Measurements from ENCODE around the gene PKIB. TPM values are rescaled to one million over a fixed set of nuclear protein-coding genes. Genes with fewer than 3 reads are reported as not detected.

PKIB gene
- total RNA-seq (51.0 and 69.1 TPM in 2 replicates), polyA plus RNA-seq (71.4 and 85.8 TPM in 2 replicates)

DNA sequence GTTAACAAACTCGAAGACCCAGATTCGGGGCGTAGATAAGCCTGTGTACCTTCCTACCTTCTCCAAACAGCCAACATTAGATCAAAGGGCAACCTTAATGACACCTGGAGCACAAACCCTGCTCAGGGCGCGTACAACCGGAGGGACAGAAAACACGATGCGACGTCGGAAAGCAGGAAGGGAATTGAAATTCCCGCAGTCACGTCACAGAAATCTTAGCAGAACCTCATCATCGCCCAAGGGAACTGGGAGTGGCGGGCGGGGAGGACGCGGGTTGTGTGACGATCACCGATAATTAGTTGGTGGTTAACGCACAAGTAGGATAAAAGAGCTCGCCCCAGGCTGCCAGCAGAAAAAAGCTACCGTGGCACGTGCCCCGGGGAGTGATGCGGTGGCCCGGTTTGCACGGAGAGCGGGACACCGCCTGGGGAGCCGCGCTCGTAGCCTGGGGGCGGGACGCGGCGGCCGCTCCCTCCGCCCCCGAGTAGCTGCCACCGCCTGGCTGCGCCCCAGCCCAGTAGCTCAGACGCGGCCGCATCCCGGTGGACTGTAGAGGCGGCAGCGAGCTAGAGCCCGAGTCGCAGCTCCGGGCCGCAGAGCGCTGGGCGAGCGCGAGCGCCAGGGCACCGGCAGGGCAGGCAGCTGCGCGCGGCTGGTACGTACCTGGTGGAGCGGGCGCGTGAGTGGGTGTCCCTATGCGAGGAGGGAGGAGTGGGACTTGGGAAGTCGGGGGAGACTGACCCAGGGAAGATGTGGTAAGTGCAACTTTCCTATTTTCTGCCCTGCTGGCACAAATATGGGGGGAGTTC is at the start of gene PKIB:
TSS of gene PKIB (plus strand) at position 525 of the 809 bp plus-strand sequence. CDS start 107,390 bp downstream, outside the sequence.
- Histone ChIP-seq H3K27ac (no peak within 1 kb of the TSS), H3K27me3 (no peaks in the 10 kb centered on the region), H3K9me3 (ENCODE audit: low read depth) (no peaks in the 10 kb centered on the region), H3K4me1 (ENCODE audit: low read depth) (no peaks in the 10 kb centered on the region), H3K36me3 (no peaks in the 10 kb centered on the region), H3K4me3 (peak within 1 kb of the TSS; percentile 7)
- TF ChIP-seq, protein P1, sequence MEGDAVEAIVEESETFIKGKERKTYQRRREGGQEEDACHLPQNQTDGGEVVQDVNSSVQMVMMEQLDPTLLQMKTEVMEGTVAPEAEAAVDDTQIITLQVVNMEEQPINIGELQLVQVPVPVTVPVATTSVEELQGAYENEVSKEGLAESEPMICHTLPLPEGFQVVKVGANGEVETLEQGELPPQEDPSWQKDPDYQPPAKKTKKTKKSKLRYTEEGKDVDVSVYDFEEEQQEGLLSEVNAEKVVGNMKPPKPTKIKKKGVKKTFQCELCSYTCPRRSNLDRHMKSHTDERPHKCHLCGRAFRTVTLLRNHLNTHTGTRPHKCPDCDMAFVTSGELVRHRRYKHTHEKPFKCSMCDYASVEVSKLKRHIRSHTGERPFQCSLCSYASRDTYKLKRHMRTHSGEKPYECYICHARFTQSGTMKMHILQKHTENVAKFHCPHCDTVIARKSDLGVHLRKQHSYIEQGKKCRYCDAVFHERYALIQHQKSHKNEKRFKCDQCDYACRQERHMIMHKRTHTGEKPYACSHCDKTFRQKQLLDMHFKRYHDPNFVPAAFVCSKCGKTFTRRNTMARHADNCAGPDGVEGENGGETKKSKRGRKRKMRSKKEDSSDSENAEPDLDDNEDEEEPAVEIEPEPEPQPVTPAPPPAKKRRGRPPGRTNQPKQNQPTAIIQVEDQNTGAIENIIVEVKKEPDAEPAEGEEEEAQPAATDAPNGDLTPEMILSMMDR (IDR thresholded peaks at IDR 0.05; ENCODE audit: low read depth, low read length), result peak; percentile 31
- peak; percentile 56 to 67 for DNase-seq (ENCODE audit: low read depth in 1 of 2, low spot score in 1 of 2)

DNA sequence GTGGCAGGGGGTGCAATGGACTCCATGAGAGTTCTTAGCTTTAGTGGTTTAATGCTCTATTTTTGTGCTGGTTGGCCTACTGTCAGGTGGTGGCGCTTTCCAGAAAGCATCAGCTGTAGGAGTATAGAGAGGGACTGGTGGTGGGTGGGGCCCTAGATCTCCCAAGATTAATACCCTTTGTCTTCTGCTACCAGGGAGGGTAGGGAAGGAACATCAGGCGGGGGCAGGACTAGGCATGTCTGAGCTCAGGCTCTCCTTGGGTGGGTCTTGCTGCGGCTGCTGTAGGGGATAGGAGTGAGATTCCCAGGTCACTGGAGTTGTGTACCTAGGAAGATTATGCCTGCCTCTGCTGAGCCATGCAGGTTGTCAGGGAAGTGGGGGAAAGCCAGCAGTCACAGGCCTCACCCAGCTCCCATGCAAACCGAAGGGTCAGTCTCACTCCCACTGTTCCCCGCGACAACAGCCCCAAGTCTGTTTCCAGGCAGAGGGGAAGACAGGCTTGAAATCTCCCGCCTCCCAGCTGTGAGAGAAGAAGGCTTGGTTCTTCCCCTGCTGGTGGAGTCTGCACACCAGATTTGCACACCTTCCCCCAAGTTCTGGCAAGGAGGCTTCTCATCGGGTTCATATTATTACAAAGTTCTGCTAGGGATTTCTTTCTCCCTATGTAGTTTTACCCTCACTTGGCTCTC is 46.7 kb upstream of the PKIB start:
- no peak for DNase-seq (ENCODE audit: low read depth in 1 of 2, low spot score in 1 of 2)
- TF ChIP-seq, protein P1 (IDR thresholded peaks at IDR 0.05; ENCODE audit: low read depth, low read length), result no peak
- Histone ChIP-seq H3K36me3 (no peaks in the 10 kb centered on the region), H3K9me3 (ENCODE audit: low read depth) (no peaks in the 10 kb centered on the region), H3K27me3 (no peaks in the 10 kb centered on the region), H3K27ac (no peak overlapping the region), H3K4me3 (no peak overlapping the region), H3K4me1 (ENCODE audit: low read depth) (no peaks in the 10 kb centered on the region)

GRCh38 chr6:122564230-122564629 is 46.0 kb upstream of the PKIB start:
- Histone ChIP-seq H3K9me3 (ENCODE audit: low read depth) (no peaks in the 10 kb centered on the region), H3K27me3 (no peaks in the 10 kb centered on the region), H3K4me1 (ENCODE audit: low read depth) (no peaks in the 10 kb centered on the region), H3K36me3 (no peaks in the 10 kb centered on the region), H3K4me3 (no peak overlapping the region), H3K27ac (no peak overlapping the region)
- DNase-seq (ENCODE audit: low read depth in 1 of 2, low spot score in 1 of 2), result no peak
- TF ChIP-seq, protein P1 (IDR thresholded peaks at IDR 0.05; ENCODE audit: low read depth, low read length), result no peak

DNA sequence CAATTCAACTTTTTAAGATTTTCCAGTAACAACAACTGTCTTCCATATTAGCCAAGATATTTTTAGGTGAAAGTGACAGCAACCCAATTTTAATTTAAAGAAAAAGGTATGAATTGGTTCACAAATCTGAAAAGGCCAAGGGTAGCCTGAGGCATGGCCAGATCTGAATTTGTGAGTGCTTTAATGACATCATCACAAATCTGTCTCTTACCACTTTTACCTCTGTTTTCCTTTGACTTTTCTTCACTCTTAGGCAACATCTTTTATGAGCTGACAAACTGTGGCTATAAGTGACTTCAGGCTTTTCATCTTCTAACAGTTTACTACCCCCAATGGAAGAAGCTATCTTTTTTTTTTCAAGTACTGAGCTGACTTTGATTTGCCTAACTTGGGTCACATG is 44.5 kb upstream of the PKIB start:
- no peak overlapping the region for H3K27ac ChIP-seq
- DNase-seq (ENCODE audit: low read depth in 1 of 2, low spot score in 1 of 2), result no peak
- H3K4me1 ChIP-seq (ENCODE audit: low read depth), result no peaks in the 10 kb centered on the region
- TF ChIP-seq, protein P1 (IDR thresholded peaks at IDR 0.05; ENCODE audit: low read depth, low read length), result no peak
- no peaks in the 10 kb centered on the region for H3K27me3 ChIP-seq
- H3K4me3 ChIP-seq, result no peak overlapping the region
- no peaks in the 10 kb centered on the region for H3K36me3 ChIP-seq
- H3K9me3 ChIP-seq (ENCODE audit: low read depth), result no peaks in the 10 kb centered on the region

GRCh38 chr6:122567034-122567433 is 43.2 kb upstream of the PKIB start:
- Histone ChIP-seq H3K9me3 (ENCODE audit: low read depth) (no peaks in the 10 kb centered on the region), H3K27ac (no peak overlapping the region), H3K4me3 (no peak overlapping the region), H3K4me1 (ENCODE audit: low read depth) (no peaks in the 10 kb centered on the region), H3K36me3 (no peaks in the 10 kb centered on the region), H3K27me3 (no peaks in the 10 kb centered on the region)
- TF ChIP-seq, protein P1 (IDR thresholded peaks at IDR 0.05; ENCODE audit: low read depth, low read length), result no peak
- no peak for DNase-seq (ENCODE audit: low read depth in 1 of 2, low spot score in 1 of 2)
